D721Med (cell line): ENCODE results near the gene PTPRT.

Source experiments
- DNase-seq: peaks from one replicate; pipeline ENCODE4 v3.0.0; 2011; ENCODE audit warnings: low spot score; ENCODE audit not compliant: insufficient read length
- FAIRE-seq: peaks from 2 replicates; lab custom pipeline; 2011; peaks lifted over from hg19 to GRCh38; lab: Jason Lieb, UNC
- TF ChIP-seq, protein P1 (sequence below): IDR thresholded peaks from 2 replicates; pipeline ENCODE4 v1.5.1; 2012; ENCODE audit warnings: mild to moderate bottlenecking, control low read depth; ENCODE audit not compliant: insufficient read depth; ENCODE audit errors: missing control alignments

PTPRT gene

DNA sequence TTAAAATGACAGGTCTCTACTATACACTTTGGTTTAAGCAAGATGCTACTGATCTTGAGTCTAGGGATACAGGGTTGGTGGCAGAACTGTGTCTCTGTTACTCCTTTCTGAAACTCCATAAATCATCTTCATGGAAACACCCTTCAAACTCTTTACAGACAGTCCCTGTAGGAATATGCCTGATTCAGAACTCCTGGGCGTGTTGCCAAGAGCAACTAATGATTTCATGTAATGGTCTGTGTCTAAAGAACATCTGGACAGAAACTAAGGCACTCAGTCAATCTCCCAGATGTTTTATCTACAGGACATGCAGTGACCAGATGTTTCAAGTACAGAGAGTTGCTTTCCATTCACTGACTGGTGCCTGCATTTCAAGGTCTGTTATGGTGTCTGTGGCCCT is 1107.1 kb downstream of the PTPRT start:
- DNase-seq (no peak), FAIRE-seq (no peak)
- TF ChIP-seq, protein P1, sequence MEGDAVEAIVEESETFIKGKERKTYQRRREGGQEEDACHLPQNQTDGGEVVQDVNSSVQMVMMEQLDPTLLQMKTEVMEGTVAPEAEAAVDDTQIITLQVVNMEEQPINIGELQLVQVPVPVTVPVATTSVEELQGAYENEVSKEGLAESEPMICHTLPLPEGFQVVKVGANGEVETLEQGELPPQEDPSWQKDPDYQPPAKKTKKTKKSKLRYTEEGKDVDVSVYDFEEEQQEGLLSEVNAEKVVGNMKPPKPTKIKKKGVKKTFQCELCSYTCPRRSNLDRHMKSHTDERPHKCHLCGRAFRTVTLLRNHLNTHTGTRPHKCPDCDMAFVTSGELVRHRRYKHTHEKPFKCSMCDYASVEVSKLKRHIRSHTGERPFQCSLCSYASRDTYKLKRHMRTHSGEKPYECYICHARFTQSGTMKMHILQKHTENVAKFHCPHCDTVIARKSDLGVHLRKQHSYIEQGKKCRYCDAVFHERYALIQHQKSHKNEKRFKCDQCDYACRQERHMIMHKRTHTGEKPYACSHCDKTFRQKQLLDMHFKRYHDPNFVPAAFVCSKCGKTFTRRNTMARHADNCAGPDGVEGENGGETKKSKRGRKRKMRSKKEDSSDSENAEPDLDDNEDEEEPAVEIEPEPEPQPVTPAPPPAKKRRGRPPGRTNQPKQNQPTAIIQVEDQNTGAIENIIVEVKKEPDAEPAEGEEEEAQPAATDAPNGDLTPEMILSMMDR, result no peak

DNA sequence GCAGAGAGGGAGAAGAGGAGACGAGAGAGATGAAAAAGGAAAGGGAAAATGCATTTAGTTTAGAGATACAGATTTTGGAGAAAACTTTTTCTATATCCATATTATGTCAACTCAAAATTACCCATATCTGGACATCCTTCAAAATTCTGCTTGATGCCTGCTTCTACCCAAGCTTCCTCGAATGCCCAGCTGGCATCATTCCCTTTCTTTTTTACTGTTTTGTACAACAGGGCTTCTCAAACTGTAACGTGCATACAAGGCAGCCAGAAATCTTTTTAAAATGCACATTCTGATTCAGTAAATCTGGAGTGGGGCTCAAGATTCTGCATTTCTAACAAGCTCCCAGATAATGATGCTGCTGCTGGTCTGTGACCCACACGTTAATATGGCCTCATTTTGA is 1108.8 kb downstream of the PTPRT start:
- TF ChIP-seq, protein P1, result no peak
- DNase-seq, result no peak
- no peak for FAIRE-seq

- FAIRE-seq (no peak), DNase-seq (no peak)
- TF ChIP-seq, protein P1, result no peak
Measured at GRCh38 chr20:42074944-42075343, 1114.8 kb downstream of the PTPRT start.

DNA sequence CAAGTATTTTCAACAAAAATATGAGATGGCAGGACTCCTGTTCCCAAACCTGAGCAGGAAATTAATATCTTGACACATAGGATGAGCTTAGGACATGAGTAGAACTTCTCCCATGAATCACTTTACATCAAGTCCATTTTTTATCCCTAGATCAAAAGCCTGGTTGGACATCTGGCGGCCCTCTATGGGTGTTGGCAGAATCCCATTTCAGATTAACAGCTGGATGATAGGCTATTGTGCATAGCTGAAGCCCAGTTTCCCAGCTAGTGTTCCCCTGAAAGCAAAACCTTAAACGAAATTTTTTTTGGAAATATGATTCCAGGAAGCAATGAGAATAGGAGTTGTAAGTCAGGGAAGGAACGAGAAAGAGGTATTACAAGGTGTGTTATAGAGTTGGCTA is 1122.1 kb downstream of the PTPRT start:
- FAIRE-seq (no peak), DNase-seq (no peak)
- TF ChIP-seq, protein P1, result no peak

GRCh38 chr20:42067174-42067573 is 1122.5 kb downstream of the PTPRT start:
- no peak for FAIRE-seq
- TF ChIP-seq, protein P1, result no peak
- DNase-seq, result no peak

- DNase-seq, result peak; percentile 48
- TF ChIP-seq, protein P1, result no peak
- peak; percentile 99 for FAIRE-seq
Measured at GRCh38 chr20:42063141-42063540, 1126.6 kb downstream of the PTPRT start.

DNA sequence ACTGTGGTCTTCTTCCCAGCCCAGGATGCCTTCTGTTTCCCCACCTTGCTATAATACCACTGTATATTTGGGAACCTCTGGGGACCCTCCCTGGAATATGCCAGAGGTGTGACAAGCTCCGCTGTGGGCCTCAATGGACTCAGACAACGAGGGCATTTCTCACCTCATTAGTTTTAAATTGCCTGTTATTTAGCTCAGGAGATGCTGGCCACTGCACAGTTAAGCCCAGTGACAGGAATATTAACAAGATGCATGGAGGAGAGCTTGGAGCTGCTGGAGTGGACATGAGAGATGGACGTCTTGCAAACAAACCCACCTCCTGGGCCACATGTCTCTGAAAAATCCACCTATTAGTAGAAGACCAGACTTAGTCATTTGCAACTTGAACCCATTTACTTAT is 1136.4 kb downstream of the PTPRT start:
- TF ChIP-seq, protein P1, result no peak
- no peak for FAIRE-seq
- DNase-seq, result no peak
